Effector CD4-positive, alpha-beta T cell (primary cell): Measurements from ENCODE around the gene SIPA1L3.
"Not testable (repeated sequence)": the region's sequence is repeated elsewhere in the genome, so short reads cannot be mapped to it uniquely, and the experiment has no call there.

Experiments used
- DNase-seq: peaks from one replicate; pipeline ENCODE4 v3.0.0-alpha.2; 2020
- total RNA-seq: gene quantifications from one replicate; lab custom pipeline; 2026; lab: John Stamatoyannopoulos, UW

Gene SIPA1L3
- 46.5 reads per million, percentile 67 among the genes with 10 or more reads in this experiment for total RNA-seq

GRCh38 chr19:37906869-37907734 is at the start of gene SIPA1L3:
TSS of gene SIPA1L3 (plus strand) at chr19:37907208. CDS start at chr19:38081566, 174,358 bp downstream.
- peak; percentile 91 for DNase-seq

- no peak for DNase-seq
These were observed 42.5 kb upstream of the SIPA1L3 start for GRCh38 chr19:37864501-37864900.

GRCh38 chr19:37865930-37866329 is 41.1 kb upstream of the SIPA1L3 start:
- DNase-seq = not testable (repeated sequence)

- no peak for DNase-seq
These were observed 39.2 kb upstream of the SIPA1L3 start for GRCh38 chr19:37867831-37868230.

- DNase-seq = no peak
These were observed 37.2 kb upstream of the SIPA1L3 start for GRCh38 chr19:37869766-37870340.

GRCh38 chr19:37872383-37872782 is 34.6 kb upstream of the SIPA1L3 start:
- no peak for DNase-seq

- DNase-seq = no peak
These were observed 32.2 kb upstream of the SIPA1L3 start for GRCh38 chr19:37874784-37875183.

GRCh38 chr19:37876032-37876431 is 31.0 kb upstream of the SIPA1L3 start:
- no peak for DNase-seq

- no peak for DNase-seq
These were observed 29.9 kb upstream of the SIPA1L3 start for GRCh38 chr19:37877147-37877546.

- DNase-seq = no peak
These were observed 21.6 kb upstream of the SIPA1L3 start for GRCh38 chr19:37885392-37885791.

GRCh38 chr19:37886571-37886970 is 20.4 kb upstream of the SIPA1L3 start:
- no peak for DNase-seq

GRCh38 chr19:37893845-37894575 is 13.0 kb upstream of the SIPA1L3 start:
- no peak for DNase-seq

- no peak for DNase-seq
These were observed 10.8 kb upstream of the SIPA1L3 start for GRCh38 chr19:37896180-37896579.

GRCh38 chr19:37899453-37899852 is 7.6 kb upstream of the SIPA1L3 start:
- no peak for DNase-seq

GRCh38 chr19:37899966-37900365 is 7.0 kb upstream of the SIPA1L3 start:
- DNase-seq = no peak

GRCh38 chr19:37902668-37903067 is 4.3 kb upstream of the SIPA1L3 start:
- DNase-seq = peak; percentile 80

GRCh38 chr19:37903096-37903495 is 3.9 kb upstream of the SIPA1L3 start:
- no peak for DNase-seq

- DNase-seq = peak; percentile 21
These were observed 801 bp upstream of the SIPA1L3 start, which contains the start of gene WDR87 for GRCh38 chr19:37905946-37906868. TSS of gene WDR87 (minus strand) at chr19:37906594. CDS start at chr19:37898239, 8,355 bp downstream.

- DNase-seq = no peak
These were observed 887 bp downstream of the SIPA1L3 start for GRCh38 chr19:37907735-37908455.

- DNase-seq = no peak
These were observed 2.7 kb downstream of the SIPA1L3 start for GRCh38 chr19:37909661-37910199.

- no peak for DNase-seq
These were observed 7.9 kb downstream of the SIPA1L3 start for GRCh38 chr19:37914908-37915307.
